NCI-H2081 treated with DMSO at 0.1 percent for 48 hours (cell line): ENCODE results near the gene KRT76.

Experiments
- DNase-seq: peaks from one replicate; lab custom pipeline; 2025; lab: John Stamatoyannopoulos, UW

KRT76 gene

GRCh38 chr12:52776913-52777395 is at the start of gene KRT76:
KRT76 (minus strand) TSS chr12:52777345; CDS start chr12:52777291, 54 bp downstream.
- no peak for DNase-seq

- no peak for DNase-seq
These were observed 48.8 kb upstream of the KRT76 start for GRCh38 chr12:52825961-52826360.

GRCh38 chr12:52824741-52825410 is 47.7 kb upstream of the KRT76 start:
- no peak for DNase-seq

GRCh38 chr12:52823761-52824450 is 46.8 kb upstream of the KRT76 start:
- no peak for DNase-seq

GRCh38 chr12:52822771-52823510 is 45.8 kb upstream of the KRT76 start:
- DNase-seq = no peak

- DNase-seq = no peak
These were observed 44.9 kb upstream of the KRT76 start for GRCh38 chr12:52821826-52822660.

- no peak for DNase-seq
These were observed 44.1 kb upstream of the KRT76 start for GRCh38 chr12:52821071-52821730.

- no peak for DNase-seq
These were observed 43.4 kb upstream of the KRT76 start for GRCh38 chr12:52820521-52820920.

- no peak for DNase-seq
These were observed 42.8 kb upstream of the KRT76 start for GRCh38 chr12:52819731-52820510.

- DNase-seq = no peak
These were observed 41.8 kb upstream of the KRT76 start for GRCh38 chr12:52818887-52819420.

GRCh38 chr12:52818388-52818787 is 41.2 kb upstream of the KRT76 start:
- DNase-seq = no peak

GRCh38 chr12:52817699-52818238 is 40.6 kb upstream of the KRT76 start:
- DNase-seq = no peak

GRCh38 chr12:52817003-52817698 is 40.0 kb upstream of the KRT76 start:
- no peak for DNase-seq

GRCh38 chr12:52815676-52816588 is 38.8 kb upstream of the KRT76 start:
- DNase-seq = no peak

- DNase-seq = no peak
These were observed 38.0 kb upstream of the KRT76 start for GRCh38 chr12:52815161-52815560.

- DNase-seq = no peak
These were observed 37.6 kb upstream of the KRT76 start for GRCh38 chr12:52814710-52815155.

GRCh38 chr12:52813885-52814709 is 37.0 kb upstream of the KRT76 start, which contains the start of gene KRT4:
KRT4 (minus strand) TSS chr12:52814116; CDS start chr12:52814058, 58 bp downstream.
- DNase-seq = no peak
